IPS-18c (cell line): Measurements from ENCODE around the gene LRRC25.

Source experiments
- H3K4me3 ChIP-seq: 2 replicates; pipeline ENCODE4 v1.7.0; 2013; ENCODE audit warnings: low read depth, mild to moderate bottlenecking, low read length, moderate library complexity; ENCODE audit not compliant: insufficient read depth
- H3K9me3 ChIP-seq: one replicate; pipeline ENCODE4 v1.6.1; 2013; ENCODE audit warnings: mild to moderate bottlenecking, low read length, moderate library complexity; ENCODE audit not compliant: control insufficient read depth, insufficient read depth

LRRC25 gene

DNA sequence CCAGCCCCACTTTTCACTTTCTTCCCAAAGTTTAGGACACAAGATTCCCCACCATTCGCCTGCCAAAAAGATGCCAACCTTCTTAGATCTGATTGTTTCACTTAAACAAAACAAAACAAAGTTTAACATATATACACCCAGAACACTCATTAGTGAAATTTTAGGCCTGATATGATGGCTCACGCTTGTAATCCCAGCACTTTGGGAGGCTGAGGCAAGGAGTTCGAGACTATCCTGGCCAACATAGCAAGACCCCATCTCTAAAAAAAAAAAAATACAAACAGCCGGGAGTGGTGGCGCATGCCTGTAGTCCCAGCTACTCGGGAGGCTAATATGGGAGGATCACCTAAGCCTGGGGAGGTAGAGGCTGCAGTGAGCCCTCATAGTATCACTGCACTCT, 52.1 kb downstream of the LRRC25 start:
- H3K4me3 ChIP-seq = no peak overlapping the region
- no peaks in the 10 kb centered on the region for H3K9me3 ChIP-seq

DNA sequence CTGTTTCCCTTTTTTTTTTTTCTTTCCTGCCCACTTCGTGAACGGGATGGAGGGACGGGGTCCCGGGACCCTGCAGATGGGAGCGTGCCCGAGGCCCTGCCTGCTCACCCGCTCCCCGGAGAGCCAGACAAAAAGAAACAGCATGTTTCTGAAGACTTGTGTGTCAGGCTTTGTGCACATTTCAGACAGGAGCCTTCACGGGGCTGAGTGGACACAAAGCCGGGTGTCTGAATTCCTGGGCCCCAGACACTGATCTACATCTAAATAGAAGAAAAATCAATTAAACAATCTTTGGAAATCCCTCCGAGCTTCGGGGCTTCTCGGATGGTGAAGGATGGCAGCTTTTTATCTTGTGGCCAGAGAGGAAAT, 52.9 kb downstream of the LRRC25 start:
- Histone ChIP-seq H3K9me3 (no peaks in the 10 kb centered on the region), H3K4me3 (no peak overlapping the region)

GRCh38 chr19:18342090-18342632, 55.3 kb downstream of the LRRC25 start:
- H3K4me3 ChIP-seq = no peak overlapping the region
- H3K9me3 ChIP-seq = no peaks in the 10 kb centered on the region
